Muscle of back (tissue), 11 donors: Measurements from ENCODE around the gene PLA2G12B. TPM values are rescaled to one million over a fixed set of nuclear protein-coding genes. Genes with fewer than 3 reads are reported as not detected.

Source experiments
- DNase-seq, 3 donors: peaks; one replicate each; pipeline versions ENCODE4 v3.0.0 to v3.0.0-alpha.2; 2013
- polyA plus RNA-seq, 10 donors: library from polyadenylated mRNA; unstranded; fragments of 120-200 nt; gene quantifications; one replicate each; pipeline ENCODE4 v1.2.1, GENCODE V29; 2013; ENCODE audit not compliant: insufficient read length in 10 of 10

Gene PLA2G12B
- polyA plus RNA-seq, 10 donors = 0.14 to 0.18 TPM; not detected in 8

DNA sequence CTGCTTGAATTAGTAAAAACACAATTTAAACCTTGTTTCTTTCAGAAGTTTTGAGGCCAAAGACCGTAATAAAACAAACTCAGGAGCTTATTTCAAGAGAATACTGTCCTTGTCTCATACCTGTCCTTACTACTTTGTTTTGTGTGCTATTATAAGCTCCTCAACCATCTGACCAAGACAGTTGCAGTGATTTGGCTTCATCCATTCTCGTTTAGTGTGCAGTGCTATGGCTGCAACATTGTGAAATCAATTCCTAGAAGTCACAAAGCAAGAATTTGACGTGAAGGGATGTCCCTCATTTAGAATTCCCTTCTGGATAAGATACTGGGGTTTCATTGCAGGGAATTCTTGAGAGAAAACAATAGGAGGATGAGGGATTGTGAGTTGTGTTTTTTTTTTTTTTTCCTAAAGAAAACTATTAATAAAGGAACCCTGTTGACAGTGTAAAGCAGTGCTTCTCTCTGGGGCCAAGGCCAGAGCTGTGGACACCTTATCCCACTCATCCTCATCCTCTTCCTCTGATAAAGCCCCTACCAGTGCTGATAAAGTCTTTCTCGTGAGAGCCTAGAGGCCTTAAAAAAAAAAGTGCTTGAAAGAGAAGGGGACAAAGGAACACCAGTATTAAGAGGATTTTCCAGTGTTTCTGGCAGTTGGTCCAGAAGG is 61.3 kb downstream of the PLA2G12B start, which contains the start of gene OIT3:
Gene OIT3 (plus strand): TSS at position 604 of the 663 bp plus-strand sequence. CDS start 60 bp downstream, outside the sequence.
- DNase-seq = no peak

DNA sequence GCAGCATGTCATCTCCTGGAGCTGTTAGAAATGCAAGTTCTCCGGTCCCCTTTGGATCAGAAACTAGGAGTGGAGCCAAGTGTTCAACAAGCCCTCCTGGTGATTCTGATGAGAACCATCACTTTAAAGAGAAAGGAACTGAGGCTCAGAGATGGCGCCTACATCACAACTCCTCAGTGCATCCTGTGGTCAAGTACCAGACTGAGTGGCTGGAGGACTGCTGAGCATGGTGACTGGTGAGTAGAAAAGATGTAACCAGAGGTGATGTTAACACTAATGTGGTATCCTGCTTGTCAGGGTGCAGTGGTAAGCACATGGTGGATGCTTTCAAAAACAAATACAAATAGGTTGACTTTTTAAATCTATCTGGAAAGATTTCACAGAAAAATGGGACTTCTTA is 64.5 kb downstream of the PLA2G12B start:
- DNase-seq = no peak

GRCh38 chr10:72889391-72889831 is 65.2 kb downstream of the PLA2G12B start:
- DNase-seq = peak; percentile 16 to 69 (median 37)

DNA sequence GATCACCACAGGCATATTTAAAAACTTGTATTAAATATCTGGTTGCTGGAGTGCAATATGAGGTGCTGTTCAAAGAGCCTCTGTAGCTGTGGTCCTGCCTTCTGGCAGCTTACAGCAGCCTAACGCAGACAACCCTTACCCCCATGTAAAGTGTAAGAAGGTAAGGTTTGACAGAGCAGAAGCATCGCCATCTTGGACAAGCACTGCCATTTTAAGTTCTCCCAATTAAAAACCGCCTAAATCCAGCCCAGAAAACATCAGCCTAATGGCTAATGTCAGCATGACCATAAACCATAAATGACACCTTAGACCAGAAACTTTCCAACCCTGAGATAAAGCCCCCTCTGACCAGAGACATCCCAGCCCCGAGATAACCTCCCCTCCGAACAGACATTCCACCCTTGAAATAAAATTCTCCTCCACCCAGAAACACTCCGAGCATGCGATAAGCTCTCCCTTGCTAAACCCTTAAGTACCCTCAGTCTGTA is 66.4 kb downstream of the PLA2G12B start:
- no peak for DNase-seq

DNA sequence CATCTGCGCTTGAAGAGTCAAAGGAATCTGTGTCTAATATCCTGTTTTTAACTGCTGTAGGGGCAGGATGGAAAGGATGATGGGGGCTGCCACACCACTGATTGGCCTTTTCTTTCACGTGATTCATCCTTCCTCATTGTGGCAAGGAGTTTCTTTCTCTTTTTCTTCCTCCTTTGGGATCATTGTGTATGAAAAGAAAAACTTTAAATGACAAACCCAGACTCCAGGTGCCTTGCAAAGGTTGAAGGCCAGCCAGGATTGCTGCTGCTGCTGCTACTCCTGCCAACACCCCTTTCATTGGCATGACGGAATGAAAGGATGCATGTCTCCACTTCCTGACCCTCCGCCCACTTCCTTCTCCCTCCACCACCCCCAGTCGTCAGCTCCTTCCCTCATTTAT is 67.6 kb downstream of the PLA2G12B start:
- DNase-seq = peak; percentile 10 to 67 (median 30)

- no peak for DNase-seq
Measured at GRCh38 chr10:72886621-72887020, 68.0 kb downstream of the PLA2G12B start.

- no peak for DNase-seq
Measured at GRCh38 chr10:72885953-72886352, 68.7 kb downstream of the PLA2G12B start.

Other genes with a start within 250 kb of the PLA2G12B start
- gene OIT3, start 61.1 kb downstream of the PLA2G12B start, polyA plus RNA-seq = 10 to 100 TPM in 2 of 10 donors, 1 to 10 TPM in 8; 5.7 to 10.9 (median 8.5) TPM
- 10 to 100 TPM; 49.9 to 84.5 (median 72.8) TPM for gene P4HA1, start 142.1 kb upstream of the PLA2G12B start, polyA plus RNA-seq
- gene NUDT13, start 155.6 kb upstream of the PLA2G12B start, polyA plus RNA-seq = 1 to 10 TPM; 2.1 to 5.3 (median 2.9) TPM
- gene ECD, start 213.2 kb upstream of the PLA2G12B start, polyA plus RNA-seq = 10 to 100 TPM; 19.3 to 28.8 (median 23.8) TPM
- 10 to 100 TPM; 16.4 to 37.2 (median 23.6) TPM for gene FAM149B1, start 213.3 kb upstream of the PLA2G12B start, polyA plus RNA-seq